HCEC 1CT (cell line): ENCODE data around the gene TSR3.

ENCODE experiments used
- DNase-seq: peaks from one replicate; pipeline ENCODE4 v3.0.0-alpha.2; 2017

The TSR3 gene

GRCh38 chr16:1350691-1351090 lies 987 bp downstream of the TSR3 start:
- DNase-seq: no peak

GRCh38 chr16:1349951-1350350 lies 1.7 kb downstream of the TSR3 start:
- no peak for DNase-seq

- no peak for DNase-seq
Observed at GRCh38 chr16:1349351-1349750, 2.3 kb downstream of the TSR3 start.

- no peak for DNase-seq
Observed at GRCh38 chr16:1348926-1349325, 2.8 kb downstream of the TSR3 start.

DNA sequence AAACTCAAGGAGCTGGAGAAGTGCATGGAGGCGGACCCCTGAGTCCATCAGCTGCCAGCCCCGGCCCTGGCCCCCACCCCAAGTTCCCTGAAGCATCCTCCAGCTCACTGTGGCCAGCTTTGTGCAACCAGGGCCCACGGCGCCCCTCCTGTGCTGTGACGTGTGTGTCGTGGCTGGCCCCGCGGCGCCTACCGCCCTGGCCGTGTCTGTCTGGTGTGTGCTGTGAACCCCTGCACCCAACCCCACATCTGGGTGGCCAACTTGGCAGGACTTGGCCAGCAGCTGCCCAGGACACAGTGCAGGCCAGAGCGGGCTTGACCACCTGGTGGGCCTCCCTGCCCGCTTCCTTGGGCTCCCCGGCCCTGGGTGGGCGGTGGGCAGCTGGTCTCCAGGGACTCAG lies 3.2 kb downstream of the TSR3 start:
- no peak for DNase-seq

DNA sequence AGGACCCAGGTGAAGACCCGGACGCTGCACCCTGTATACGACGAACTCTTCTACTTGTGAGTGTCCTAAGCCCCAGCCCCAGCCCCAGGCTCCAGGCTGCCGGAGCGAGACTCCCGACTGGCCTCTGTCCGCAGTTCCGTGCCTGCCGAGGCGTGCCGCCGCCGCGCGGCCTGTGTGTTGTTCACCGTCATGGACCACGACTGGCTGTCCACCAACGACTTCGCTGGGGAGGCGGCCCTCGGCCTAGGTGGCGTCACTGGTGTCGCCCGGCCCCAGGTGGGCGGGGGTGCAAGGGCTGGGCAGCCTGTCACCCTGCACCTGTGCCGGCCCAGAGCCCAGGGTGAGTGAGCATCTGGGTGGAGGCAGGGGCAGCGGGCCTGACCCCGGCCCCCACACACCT lies 3.7 kb downstream of the TSR3 start:
- DNase-seq: no peak

DNA sequence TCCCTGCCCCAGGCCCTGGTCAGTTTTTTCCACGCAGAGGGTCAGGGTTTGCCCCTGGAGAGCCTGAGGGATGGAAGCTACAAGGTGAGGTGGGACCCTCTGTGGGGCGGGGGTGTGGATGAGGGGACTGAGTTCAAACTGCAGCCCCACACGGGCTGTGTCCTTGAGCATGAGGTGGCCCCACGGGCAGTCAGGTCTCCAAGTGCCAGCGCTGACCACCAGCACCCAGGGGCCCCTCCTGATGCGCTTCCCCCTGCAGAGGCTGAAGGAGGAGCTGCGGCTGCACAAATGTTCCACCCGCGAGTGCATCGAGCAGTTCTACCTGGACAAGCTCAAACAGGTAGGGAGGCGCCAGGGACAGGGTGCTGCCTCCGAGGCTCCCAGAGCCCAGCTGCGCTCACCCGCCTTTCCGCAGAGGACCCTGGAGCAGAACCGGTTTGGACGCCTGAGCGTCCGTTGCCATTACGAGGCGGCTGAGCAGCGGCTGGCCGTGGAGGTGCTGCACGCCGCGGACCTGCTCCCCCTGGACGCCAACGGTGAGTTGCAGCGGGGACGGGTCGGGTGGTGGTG lies 4.3 kb downstream of the TSR3 start:
- no peak for DNase-seq

GRCh38 chr16:1346422-1347285 lies 5.0 kb downstream of the TSR3 start:
- no peak for DNase-seq

GRCh38 chr16:1345651-1346421 lies 5.8 kb downstream of the TSR3 start:
- DNase-seq: no peak

- no peak for DNase-seq
Observed at GRCh38 chr16:1345087-1345486, 6.6 kb downstream of the TSR3 start.

DNA sequence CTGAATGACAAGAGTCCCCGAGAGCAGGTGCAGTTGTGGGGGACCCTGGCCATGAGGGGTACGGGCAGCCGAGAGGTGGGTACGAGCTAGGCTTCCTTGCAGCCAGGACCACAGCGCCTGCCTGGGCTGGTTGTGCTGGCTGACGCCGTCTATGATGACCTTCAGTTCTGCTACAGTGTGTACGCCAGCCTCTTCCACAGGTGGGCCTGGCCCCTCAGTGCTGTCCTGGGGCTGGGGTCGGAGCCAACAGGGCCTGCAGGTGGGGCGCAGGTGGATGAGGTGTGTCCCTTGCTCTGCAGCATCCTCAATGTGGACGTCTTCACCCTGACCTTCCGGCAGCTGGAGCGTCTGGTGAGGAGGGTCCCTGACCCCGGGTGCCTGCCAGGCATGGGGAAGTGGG lies 7.2 kb downstream of the TSR3 start:
- DNase-seq: no peak

GRCh38 chr16:1343428-1344242 lies 8.0 kb downstream of the TSR3 start:
- no peak for DNase-seq

GRCh38 chr16:1342526-1343427 lies 8.9 kb downstream of the TSR3 start:
- DNase-seq: peak; percentile 75

DNA sequence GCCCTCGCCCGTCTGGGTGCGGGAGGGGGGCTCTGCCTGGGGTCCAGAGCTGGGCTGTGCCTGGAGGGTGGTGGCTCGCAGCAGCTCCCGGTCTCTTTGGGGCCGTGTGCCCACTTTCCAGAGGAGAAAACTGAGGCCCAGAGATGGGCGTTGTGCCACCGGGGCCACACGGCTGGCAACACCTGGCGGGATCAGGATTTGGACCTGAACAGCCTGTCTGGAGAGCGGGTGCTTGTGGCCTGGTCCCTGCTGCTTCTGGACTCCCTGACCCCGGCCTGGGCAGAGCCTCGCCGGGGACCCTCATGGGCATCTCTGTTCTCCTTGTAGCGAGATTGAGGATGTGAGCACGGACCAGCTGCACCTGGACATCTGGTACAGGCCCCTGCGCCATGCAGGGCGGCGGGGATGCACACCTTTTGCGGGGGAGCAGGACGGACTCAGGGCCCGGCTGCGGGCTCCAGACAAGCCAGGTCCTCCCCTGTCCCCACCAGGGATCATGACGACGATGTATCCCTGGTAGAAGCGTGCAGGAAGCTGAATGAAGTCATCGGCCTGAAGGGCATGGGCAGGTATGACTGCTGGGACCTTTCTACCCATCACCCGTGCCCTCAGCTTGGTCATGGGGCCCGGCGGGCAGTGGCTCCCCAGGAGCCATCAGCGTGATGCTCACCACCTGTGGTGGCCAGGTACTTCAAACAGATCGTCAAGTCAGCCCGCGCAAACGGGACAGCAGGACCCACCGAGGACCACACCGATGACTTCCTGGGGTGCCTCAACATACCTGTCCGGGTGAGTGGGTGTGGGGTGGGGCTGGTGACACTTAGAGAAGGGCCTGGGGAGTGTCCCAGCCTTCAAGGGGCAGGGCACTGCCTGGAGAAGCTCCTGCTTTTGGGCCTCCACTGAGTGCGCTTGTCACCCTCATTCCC lies 9.9 kb downstream of the TSR3 start:
- no peak for DNase-seq

DNA sequence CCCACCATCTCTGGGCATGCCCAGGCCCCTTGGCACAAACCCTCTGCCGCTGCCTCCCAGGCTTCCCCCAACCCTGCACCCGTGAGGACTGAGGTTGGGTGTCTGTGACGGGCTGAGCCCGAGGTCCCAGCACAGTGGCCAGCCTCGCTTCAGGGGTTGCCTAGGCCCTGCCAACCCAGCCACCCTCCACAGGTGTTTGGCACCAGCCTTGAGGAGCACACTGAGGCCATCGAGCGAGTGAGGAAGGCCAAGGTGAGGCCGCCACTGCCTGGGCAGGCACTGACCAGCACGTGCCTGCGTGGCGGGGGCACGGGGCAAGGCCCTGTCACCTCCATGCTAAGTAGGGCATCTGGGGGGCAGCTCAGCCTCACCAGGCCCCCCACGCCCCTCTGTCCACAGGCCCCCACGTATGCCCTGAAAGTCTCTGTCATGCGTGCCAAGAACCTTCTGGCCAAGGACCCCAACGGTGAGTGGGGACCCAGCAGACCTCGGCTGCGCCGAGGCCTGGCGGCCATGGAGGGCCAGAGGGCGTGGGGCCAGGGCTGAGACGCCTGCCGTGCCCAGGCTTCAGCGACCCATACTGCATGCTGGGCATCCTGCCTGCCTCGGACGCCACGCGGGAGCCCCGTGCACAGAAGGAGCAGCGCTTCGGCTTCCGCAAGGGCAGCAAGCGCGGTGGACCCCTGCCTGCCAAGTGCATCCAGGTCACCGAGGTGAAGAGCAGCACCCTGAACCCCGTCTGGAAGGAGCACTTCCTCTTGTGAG lies 10.8 kb downstream of the TSR3 start:
- DNase-seq: no peak

DNA sequence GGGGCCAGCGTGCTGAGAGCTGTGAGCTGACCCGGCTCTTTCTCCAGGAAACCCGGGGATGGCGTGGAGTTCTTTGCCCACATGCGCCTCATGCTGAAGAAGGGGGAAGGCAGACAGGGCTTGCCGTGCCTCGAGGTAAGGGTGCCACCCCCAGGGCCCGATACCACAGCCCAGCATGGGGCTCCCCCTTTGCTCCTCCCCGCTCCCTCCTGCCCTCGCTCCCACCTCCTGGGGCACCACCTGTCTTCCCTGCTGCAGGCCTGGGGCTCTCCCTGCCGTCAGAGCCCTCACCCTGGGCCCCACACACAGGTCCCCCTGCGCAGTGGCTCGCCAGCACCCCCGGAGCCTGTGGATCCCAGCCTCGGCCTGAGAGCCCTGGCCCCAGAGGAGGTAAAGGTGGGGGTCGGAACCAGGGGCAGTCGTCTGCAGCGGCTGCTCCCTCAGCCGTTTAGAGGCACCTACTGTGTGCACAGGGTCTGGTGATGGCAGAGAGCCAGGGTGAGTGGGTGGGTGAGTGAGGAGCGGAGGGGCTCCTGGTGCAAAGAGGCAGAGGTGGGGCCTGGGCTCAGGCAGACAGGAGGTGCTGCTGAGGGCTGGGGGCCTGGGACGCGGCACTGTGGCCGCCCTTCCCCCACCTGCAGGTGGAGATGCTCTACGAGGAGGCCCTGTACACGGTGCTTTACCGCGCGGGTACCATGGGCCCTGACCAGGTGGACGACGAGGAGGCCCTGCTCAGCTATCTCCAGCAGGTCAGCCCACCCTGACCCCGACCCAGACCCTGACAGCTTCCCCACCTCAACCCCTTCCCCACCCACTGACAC lies 12.6 kb downstream of the TSR3 start:
- no peak for DNase-seq

DNA sequence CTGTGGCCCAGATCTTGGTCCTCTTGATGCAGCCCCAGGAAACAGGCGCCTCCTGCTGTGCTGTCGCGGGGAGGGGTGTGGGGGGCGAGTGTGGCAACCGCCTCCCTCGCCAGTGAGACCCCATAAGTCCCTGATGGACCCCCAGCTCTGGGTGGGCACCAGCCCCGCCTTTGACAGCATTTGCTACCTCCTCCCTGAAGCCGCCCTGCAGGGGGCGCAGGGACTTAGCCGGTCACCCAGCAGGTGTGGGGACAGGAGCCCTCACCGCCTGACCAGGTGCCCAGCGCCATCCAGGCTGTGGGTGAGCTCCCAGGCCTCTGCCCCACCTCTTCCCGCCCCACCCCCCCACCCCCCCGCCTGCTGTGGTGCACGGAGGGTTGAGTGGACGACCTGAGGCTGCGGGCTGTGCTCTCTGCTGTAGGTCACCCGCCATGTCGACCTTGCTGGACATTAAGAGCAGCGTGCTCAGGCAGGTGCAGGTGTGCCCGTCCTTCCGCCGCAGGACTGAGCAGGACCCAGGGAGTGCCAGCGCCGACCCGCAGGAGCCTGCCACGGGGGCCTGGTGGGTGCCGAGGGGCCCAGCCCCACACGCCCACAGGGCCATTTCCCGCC lies 13.5 kb downstream of the TSR3 start:
- DNase-seq: no peak

- no peak for DNase-seq
Observed at GRCh38 chr16:1337486-1337885, 14.2 kb downstream of the TSR3 start.

DNA sequence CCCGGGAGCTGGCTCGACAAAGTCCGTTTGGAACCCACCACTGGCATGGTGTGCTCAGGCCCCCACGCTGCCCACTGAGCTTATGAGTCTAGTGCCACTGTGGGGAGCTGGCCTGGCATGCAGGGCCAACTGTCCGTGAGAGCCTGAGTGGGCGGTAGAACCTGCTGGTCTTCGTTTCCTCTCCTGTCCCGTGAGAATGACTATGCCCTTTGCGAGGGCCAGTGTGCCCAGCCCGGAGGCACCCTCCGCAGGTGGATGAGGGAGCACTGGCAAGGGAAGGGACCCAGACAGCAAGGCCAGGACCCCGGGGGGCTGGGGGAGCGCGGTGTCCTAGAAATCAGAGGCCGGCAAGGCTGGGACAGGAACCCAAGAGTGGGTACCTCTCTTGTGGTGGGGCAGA lies 15.1 kb downstream of the TSR3 start:
- DNase-seq: no peak
